Ascending aorta (tissue), 2 donors: ENCODE results near the gene PTPRN. TPM values are rescaled to one million over a fixed set of nuclear protein-coding genes. Genes with fewer than 3 reads are reported as not detected.

ENCODE experiments used
- DNase-seq, 2 donors: peaks; one replicate each; pipeline ENCODE4 v3.0.0-alpha.2; 2019; ENCODE audit warnings: low spot score in 2 of 2
- H3K27ac ChIP-seq, 2 donors: fragments of 200-600 bp; sonication (generic); one replicate each; pipeline ENCODE4 v1.5.1; 2016 to 2017; ENCODE audit warnings: mild to moderate bottlenecking in 1 of 2
- H3K27me3 ChIP-seq: fragments of 200-600 bp; sonication (generic); one replicate; pipeline ENCODE4 v1.5.1; 2017
- H3K36me3 ChIP-seq, 2 donors: fragments of 200-600 bp; sonication (generic); one replicate each; pipeline ENCODE4 v1.5.1; 2016
- H3K4me1 ChIP-seq, 2 donors: fragments of 200-600 bp; sonication (generic); one replicate each; pipeline ENCODE4 v1.5.1; 2016 to 2017; ENCODE audit warnings: mild to moderate bottlenecking in 1 of 2
- H3K4me3 ChIP-seq, 2 donors: fragments of 200-600 bp; sonication (generic); one replicate each; pipeline ENCODE4 v1.5.1; 2016 to 2017; ENCODE audit warnings: mild to moderate bottlenecking in 1 of 2
- H3K9me3 ChIP-seq, 2 donors: fragments of 200-600 bp; sonication (generic); one replicate each; pipeline ENCODE4 v1.5.1; 2016
- CTCF ChIP-seq, 3 experiments: fragments of 200-600 bp in 2 of 3; fragments of 450-650 bp in 1 of 3; sonication (generic) in 2 of 3; IDR thresholded peaks; one replicate each; pipeline ENCODE4 v1.5.1; 2016 to 2019; ENCODE audit warnings: antibody characterized with exemption in 3 of 3, mild to moderate bottlenecking in 1 of 3, moderate library complexity in 1 of 3
- intact Hi-C: fragments of 100-400 bp; cut with DNase I; formaldehyde crosslinking; loops from one replicate; pipeline ENCODE4 v1.15.1; 2023
- total RNA-seq: library from RNA; depleted of rRNA; stranded (reverse); fragments of >200 nt; gene quantifications from one replicate; pipeline ENCODE4 v1.1.0, GENCODE V29; 2016

PTPRN gene
- total RNA-seq, 1 donor from 2014 or later: not detected

GRCh38 chr2:219284501-219285372 lies 24.5 kb downstream of the PTPRN start:
- no peak for TF ChIP-seq CTCF (IDR thresholded peaks at IDR 0.05)

GRCh38 chr2:219282943-219283581 lies 26.1 kb downstream of the PTPRN start:
- no peaks in the 10 kb centered on the region for H3K9me3 ChIP-seq
- no peak for DNase-seq
- H3K4me3 ChIP-seq: no peak overlapping the region
- H3K27me3 ChIP-seq: no peaks in the 10 kb centered on the region
- peaks cover 39 to 53% of the 10 kb centered on the region in 2 donors for H3K36me3 ChIP-seq
- no peak overlapping the region for H3K27ac ChIP-seq
- intact Hi-C loops: no loop called here
- no peak for TF ChIP-seq CTCF (IDR thresholded peaks at IDR 0.05)
- peaks cover 6 to 33% of the 10 kb centered on the region in 2 donors for H3K4me1 ChIP-seq

More at GRCh38 chr2:219284501-219285372, 24.5 kb downstream of the PTPRN start:
- Histone ChIP-seq H3K4me3 (no peak overlapping the region), H3K36me3 (peaks cover 39 to 53% of the 10 kb centered on the region in 2 donors), H3K27me3 (no peaks in the 10 kb centered on the region), H3K27ac (peak overlapping the region in 1 of 2 donors; percentile 71), H3K9me3 (no peaks in the 10 kb centered on the region), H3K4me1 (peaks cover 9 to 30% of the 10 kb centered on the region in 2 donors)
- DNase-seq: no peak
- intact Hi-C loops: no loop called here

GRCh38 chr2:219282375-219282774 lies 26.8 kb downstream of the PTPRN start:
- Histone ChIP-seq H3K9me3 (no peaks in the 10 kb centered on the region), H3K27ac (no peak overlapping the region), H3K27me3 (no peaks in the 10 kb centered on the region), H3K4me1 (peaks cover 6 to 40% of the 10 kb centered on the region in 2 donors), H3K4me3 (no peak overlapping the region), H3K36me3 (peaks cover 39 to 53% of the 10 kb centered on the region in 2 donors)
- no peak for DNase-seq
- intact Hi-C loops: no loop called here
- no peak for TF ChIP-seq CTCF (IDR thresholded peaks at IDR 0.05)

GRCh38 chr2:219281588-219281987 lies 27.6 kb downstream of the PTPRN start:
- Histone ChIP-seq H3K9me3 (no peaks in the 10 kb centered on the region), H3K27me3 (no peaks in the 10 kb centered on the region), H3K4me1 (peaks cover 6 to 41% of the 10 kb centered on the region in 2 donors), H3K4me3 (no peak overlapping the region), H3K36me3 (peaks cover 38 to 53% of the 10 kb centered on the region in 2 donors), H3K27ac (peak overlapping the region; percentile 99)
- no peak for DNase-seq
- no peak for TF ChIP-seq CTCF (IDR thresholded peaks at IDR 0.05)
- intact Hi-C loops: no loop called here

- no peaks in the 10 kb centered on the region for H3K9me3 ChIP-seq
- H3K27me3 ChIP-seq: no peaks in the 10 kb centered on the region
- H3K27ac ChIP-seq: peak overlapping the region; percentile 99
- no peak for TF ChIP-seq CTCF (IDR thresholded peaks at IDR 0.05)
- H3K36me3 ChIP-seq: peaks cover 36 to 52% of the 10 kb centered on the region in 2 donors
- intact Hi-C loops: no loop called here
- no peak for DNase-seq
- peak overlapping the region; percentile 87 to 95 for H3K4me3 ChIP-seq
- peaks cover 6 to 36% of the 10 kb centered on the region in 2 donors for H3K4me1 ChIP-seq
Observed at GRCh38 chr2:219280651-219281050, 28.6 kb downstream of the PTPRN start.
